Suprapubic skin (tissue), 4 donors: ENCODE measurements around the gene TMEM45B.

ENCODE experiments used
- POLR2A ChIP-seq, 2 donors: fragments of 450-650 bp; IDR thresholded peaks; one replicate each; pipeline ENCODE4 v1.6.1; 2017; ENCODE audit warnings: antibody characterized with exemption in 2 of 2, mild to moderate bottlenecking in 2 of 2, moderate library complexity in 2 of 2
- POLR2AphosphoS5 ChIP-seq, 3 donors: sonication (generic); formaldehyde crosslinking; IDR thresholded peaks; one replicate each; pipeline ENCODE4 v1.6.1; 2017; ENCODE audit warnings: antibody characterized with exemption in 3 of 3
- TF ChIP-seq, protein P1 (sequence below), 2 donors: fragments of 200-600 bp in 1 of 2; fragments of 450-650 bp in 1 of 2; sonication (generic) in 1 of 2; IDR thresholded peaks; one replicate each; pipeline ENCODE4 v1.5.1; 2016 to 2019; ENCODE audit warnings: antibody characterized with exemption in 2 of 2, mild to moderate bottlenecking in 1 of 2, moderate library complexity in 1 of 2

DNA sequence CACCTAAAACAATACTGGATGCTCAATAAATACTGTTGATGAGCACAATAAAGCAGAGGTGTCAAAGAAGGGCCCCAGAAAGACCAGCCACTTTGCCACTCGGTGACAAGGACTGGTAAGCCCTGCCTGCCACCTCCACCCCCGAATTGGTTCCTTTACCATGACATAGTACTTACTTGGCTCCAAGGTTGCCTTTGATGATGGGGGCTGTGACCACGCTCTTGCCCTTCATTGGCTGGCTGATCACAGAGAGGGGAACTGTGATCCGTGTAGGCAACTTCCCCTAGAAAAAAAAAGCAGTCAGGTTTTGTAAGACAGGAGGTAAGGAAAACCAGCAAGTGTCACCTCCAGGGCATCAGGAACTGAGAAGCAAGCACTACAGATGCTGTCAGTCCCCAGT lies 50.1 kb downstream of the TMEM45B start:
- TF ChIP-seq, protein P1, sequence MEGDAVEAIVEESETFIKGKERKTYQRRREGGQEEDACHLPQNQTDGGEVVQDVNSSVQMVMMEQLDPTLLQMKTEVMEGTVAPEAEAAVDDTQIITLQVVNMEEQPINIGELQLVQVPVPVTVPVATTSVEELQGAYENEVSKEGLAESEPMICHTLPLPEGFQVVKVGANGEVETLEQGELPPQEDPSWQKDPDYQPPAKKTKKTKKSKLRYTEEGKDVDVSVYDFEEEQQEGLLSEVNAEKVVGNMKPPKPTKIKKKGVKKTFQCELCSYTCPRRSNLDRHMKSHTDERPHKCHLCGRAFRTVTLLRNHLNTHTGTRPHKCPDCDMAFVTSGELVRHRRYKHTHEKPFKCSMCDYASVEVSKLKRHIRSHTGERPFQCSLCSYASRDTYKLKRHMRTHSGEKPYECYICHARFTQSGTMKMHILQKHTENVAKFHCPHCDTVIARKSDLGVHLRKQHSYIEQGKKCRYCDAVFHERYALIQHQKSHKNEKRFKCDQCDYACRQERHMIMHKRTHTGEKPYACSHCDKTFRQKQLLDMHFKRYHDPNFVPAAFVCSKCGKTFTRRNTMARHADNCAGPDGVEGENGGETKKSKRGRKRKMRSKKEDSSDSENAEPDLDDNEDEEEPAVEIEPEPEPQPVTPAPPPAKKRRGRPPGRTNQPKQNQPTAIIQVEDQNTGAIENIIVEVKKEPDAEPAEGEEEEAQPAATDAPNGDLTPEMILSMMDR (IDR thresholded peaks at IDR 0.05), result no peak
- no peak for TF ChIP-seq POLR2A (IDR thresholded peaks at IDR 0.05)
- TF ChIP-seq POLR2AphosphoS5 (IDR thresholded peaks at IDR 0.05), result no peak
